ENCODE results near the gene PF4V1.

DNA sequence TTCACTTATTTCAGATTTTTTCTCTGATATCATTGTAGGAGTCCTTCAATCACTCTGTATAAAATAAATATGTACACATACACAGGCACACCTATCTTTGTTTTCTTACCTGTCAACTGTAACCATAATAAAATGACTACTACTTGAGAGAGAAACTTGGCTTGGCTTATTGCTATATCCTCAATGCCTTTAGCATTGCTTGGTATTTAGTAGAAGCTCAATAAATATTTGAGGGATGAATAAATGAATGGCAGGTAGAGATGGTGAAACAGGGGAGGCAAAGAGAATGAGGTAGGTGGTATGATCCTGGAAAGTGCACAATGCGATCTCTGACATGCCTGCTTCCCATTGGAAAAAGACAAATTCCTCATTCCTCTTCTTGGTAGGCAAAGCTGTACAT is 38.4 kb upstream of the PF4V1 start:
- TF ChIP-seq, protein P1, sequence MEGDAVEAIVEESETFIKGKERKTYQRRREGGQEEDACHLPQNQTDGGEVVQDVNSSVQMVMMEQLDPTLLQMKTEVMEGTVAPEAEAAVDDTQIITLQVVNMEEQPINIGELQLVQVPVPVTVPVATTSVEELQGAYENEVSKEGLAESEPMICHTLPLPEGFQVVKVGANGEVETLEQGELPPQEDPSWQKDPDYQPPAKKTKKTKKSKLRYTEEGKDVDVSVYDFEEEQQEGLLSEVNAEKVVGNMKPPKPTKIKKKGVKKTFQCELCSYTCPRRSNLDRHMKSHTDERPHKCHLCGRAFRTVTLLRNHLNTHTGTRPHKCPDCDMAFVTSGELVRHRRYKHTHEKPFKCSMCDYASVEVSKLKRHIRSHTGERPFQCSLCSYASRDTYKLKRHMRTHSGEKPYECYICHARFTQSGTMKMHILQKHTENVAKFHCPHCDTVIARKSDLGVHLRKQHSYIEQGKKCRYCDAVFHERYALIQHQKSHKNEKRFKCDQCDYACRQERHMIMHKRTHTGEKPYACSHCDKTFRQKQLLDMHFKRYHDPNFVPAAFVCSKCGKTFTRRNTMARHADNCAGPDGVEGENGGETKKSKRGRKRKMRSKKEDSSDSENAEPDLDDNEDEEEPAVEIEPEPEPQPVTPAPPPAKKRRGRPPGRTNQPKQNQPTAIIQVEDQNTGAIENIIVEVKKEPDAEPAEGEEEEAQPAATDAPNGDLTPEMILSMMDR (IDR thresholded peaks at IDR 0.05), result no peak
- TF ChIP-seq POLR2A (IDR thresholded peaks at IDR 0.05), result no peak

All from right lobe of liver (tissue), 4 donors.